Measurements from ENCODE around the gene GOLGA7B.

GRCh38 chr10:97836446-97836845 lies 13.2 kb upstream of the GOLGA7B start:
- TF ChIP-seq CTCF (IDR thresholded peaks at IDR 0.05), result no peak
- no peak for TF ChIP-seq EP300 (IDR thresholded peaks at IDR 0.05; ENCODE audit: borderline replicate concordance in 1 of 2, low read depth in 1 of 2, low read length in 1 of 2)
- TF ChIP-seq FOXM1 (IDR thresholded peaks at IDR 0.05; ENCODE audit: low read depth), result no peak
- TF ChIP-seq MXI1 (IDR thresholded peaks at IDR 0.05; ENCODE audit: low read depth, low read length), result no peak
- TF ChIP-seq TCF12 (IDR thresholded peaks at IDR 0.05), result no peak
- TF ChIP-seq, protein P1, sequence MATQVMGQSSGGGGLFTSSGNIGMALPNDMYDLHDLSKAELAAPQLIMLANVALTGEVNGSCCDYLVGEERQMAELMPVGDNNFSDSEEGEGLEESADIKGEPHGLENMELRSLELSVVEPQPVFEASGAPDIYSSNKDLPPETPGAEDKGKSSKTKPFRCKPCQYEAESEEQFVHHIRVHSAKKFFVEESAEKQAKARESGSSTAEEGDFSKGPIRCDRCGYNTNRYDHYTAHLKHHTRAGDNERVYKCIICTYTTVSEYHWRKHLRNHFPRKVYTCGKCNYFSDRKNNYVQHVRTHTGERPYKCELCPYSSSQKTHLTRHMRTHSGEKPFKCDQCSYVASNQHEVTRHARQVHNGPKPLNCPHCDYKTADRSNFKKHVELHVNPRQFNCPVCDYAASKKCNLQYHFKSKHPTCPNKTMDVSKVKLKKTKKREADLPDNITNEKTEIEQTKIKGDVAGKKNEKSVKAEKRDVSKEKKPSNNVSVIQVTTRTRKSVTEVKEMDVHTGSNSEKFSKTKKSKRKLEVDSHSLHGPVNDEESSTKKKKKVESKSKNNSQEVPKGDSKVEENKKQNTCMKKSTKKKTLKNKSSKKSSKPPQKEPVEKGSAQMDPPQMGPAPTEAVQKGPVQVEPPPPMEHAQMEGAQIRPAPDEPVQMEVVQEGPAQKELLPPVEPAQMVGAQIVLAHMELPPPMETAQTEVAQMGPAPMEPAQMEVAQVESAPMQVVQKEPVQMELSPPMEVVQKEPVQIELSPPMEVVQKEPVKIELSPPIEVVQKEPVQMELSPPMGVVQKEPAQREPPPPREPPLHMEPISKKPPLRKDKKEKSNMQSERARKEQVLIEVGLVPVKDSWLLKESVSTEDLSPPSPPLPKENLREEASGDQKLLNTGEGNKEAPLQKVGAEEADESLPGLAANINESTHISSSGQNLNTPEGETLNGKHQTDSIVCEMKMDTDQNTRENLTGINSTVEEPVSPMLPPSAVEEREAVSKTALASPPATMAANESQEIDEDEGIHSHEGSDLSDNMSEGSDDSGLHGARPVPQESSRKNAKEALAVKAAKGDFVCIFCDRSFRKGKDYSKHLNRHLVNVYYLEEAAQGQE (IDR thresholded peaks at IDR 0.05; ENCODE audit: low read depth, low read length), result no peak
- TF ChIP-seq, protein P2, sequence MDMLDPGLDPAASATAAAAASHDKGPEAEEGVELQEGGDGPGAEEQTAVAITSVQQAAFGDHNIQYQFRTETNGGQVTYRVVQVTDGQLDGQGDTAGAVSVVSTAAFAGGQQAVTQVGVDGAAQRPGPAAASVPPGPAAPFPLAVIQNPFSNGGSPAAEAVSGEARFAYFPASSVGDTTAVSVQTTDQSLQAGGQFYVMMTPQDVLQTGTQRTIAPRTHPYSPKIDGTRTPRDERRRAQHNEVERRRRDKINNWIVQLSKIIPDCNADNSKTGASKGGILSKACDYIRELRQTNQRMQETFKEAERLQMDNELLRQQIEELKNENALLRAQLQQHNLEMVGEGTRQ (IDR thresholded peaks at IDR 0.05; ENCODE audit: borderline replicate concordance, low read depth, low read length), result no peak
- TF ChIP-seq RAD21 (IDR thresholded peaks at IDR 0.05; ENCODE audit: low read length), result no peak
- no peak for TF ChIP-seq TAF1 (IDR thresholded peaks at IDR 0.05; ENCODE audit: borderline replicate concordance, low read depth, low read length)
- TF ChIP-seq TEAD4 (IDR thresholded peaks at IDR 0.05; ENCODE audit: borderline replicate concordance, insufficient read depth), result no peak
- TF ChIP-seq POLR2AphosphoS5 (IDR thresholded peaks at IDR 0.05; ENCODE audit: low read depth, low read length), result no peak

Measured in SK-N-SH (cell line).